H1 (cell line): ENCODE measurements around the gene PCDH9. TPM values are rescaled to one million over a fixed set of nuclear protein-coding genes. Genes with fewer than 3 reads are reported as not detected.

ENCODE experiments used
- CTCF ChIA-PET: fragments of 300-600 bp; sonication (Branson Sonifier 250); formaldehyde crosslinking; loops from one replicate; lab custom pipeline; 2021; ENCODE audit not compliant: partially characterized antibody; lab: Charles Lee
- POLR2A ChIA-PET: fragments of 300-600 bp; sonication (Branson Sonifier 250); formaldehyde crosslinking; loops from one replicate; lab custom pipeline; 2021; ENCODE audit warnings: inconsistent platforms; ENCODE audit not compliant: partially characterized antibody; lab: Charles Lee
- DNase-seq, 2 experiments: peaks; one replicate each; pipeline versions ENCODE4 v3.0.0 to v3.0.0-alpha.2; 2010 to 2022; ENCODE audit warnings: low spot score in 2 of 2, low read depth in 1 of 2, mixed read lengths in 1 of 2
- FAIRE-seq: peaks from 2 replicates; lab custom pipeline; 2011; peaks lifted over from hg19 to GRCh38; lab: Jason Lieb, UNC
- H2AFZ ChIP-seq: 2 replicates; pipeline ENCODE4 v1.8.1; 2012; ENCODE audit warnings: low read length, inconsistent platforms
- H2AK5ac ChIP-seq: 2 replicates; pipeline ENCODE4 v1.6.1; 2013; ENCODE audit warnings: low read depth, low read length
- H2BK120ac ChIP-seq: replicated peaks from 2 replicates; pipeline ENCODE3; 2013; ENCODE audit warnings: low read depth, low read length, inconsistent platforms
- H2BK12ac ChIP-seq: 2 replicates; pipeline ENCODE4 v1.6.1; 2013; ENCODE audit warnings: low read depth, low read length
- H2BK15ac ChIP-seq: 2 replicates; pipeline ENCODE4 v1.6.1; 2013; ENCODE audit warnings: low read length
- H2BK20ac ChIP-seq: 2 replicates; pipeline ENCODE4 v1.6.1; 2013; ENCODE audit warnings: low read length
- H2BK5ac ChIP-seq: 2 replicates; pipeline ENCODE4 v1.6.1; 2013; ENCODE audit warnings: low read depth, low read length
- H3K14ac ChIP-seq: 2 replicates; pipeline ENCODE4 v1.6.1; 2013; ENCODE audit warnings: inconsistent platforms; ENCODE audit not compliant: insufficient read length
- H3K18ac ChIP-seq: 2 replicates; pipeline ENCODE4 v1.6.1; 2013; ENCODE audit warnings: low read length; ENCODE audit errors: extremely low read depth
- H3K23ac ChIP-seq: 2 replicates; pipeline ENCODE4 v1.6.1; 2013; ENCODE audit warnings: inconsistent platforms; ENCODE audit not compliant: insufficient read length
- H3K23me2 ChIP-seq: 2 replicates; pipeline ENCODE4 v1.6.1; 2013; ENCODE audit warnings: low read depth, low read length
- H3K27ac ChIP-seq: 2 replicates; pipeline ENCODE4 v1.6.1; 2011; ENCODE audit warnings: low read depth, low read length, inconsistent platforms
- H3K27me3 ChIP-seq, 4 experiments: replicated peaks in 1 of 4; 1 replicate in 1 of 4; 2 replicates in 3 of 4; pipeline versions ENCODE4 v1.6.1 to v1.8.1; 2011 to 2013; ENCODE audit warnings: low read length in 3 of 4, mild to moderate bottlenecking in 3 of 4, inconsistent platforms in 2 of 4, mixed read lengths in 2 of 4, moderate library complexity in 1 of 4; ENCODE audit not compliant: control insufficient read depth in 3 of 4, insufficient read depth in 3 of 4; ENCODE audit errors: extremely low read depth in 1 of 4
- H3K36me3 ChIP-seq, 4 experiments: 2 replicates each; pipeline versions ENCODE4 v1.6.1 to v1.8.1; 2011 to 2013; ENCODE audit warnings: mild to moderate bottlenecking in 4 of 4, low read length in 3 of 4, moderate library complexity in 2 of 4, control low read depth in 1 of 4, inconsistent platforms in 1 of 4; ENCODE audit not compliant: insufficient read depth in 4 of 4, control insufficient read depth in 2 of 4
- H3K4ac ChIP-seq: replicated peaks from 2 replicates; pipeline ENCODE3; 2013; ENCODE audit warnings: low read length, low read depth, mixed read lengths, inconsistent platforms; ENCODE audit not compliant: insufficient read length
- H3K4me1 ChIP-seq, 4 experiments: replicated peaks in 1 of 4; 1 replicate in 1 of 4; 2 replicates in 3 of 4; pipeline versions ENCODE4 v1.6.1 to v1.8.1; 2011 to 2013; ENCODE audit warnings: low read length in 3 of 4, inconsistent platforms in 2 of 4, mixed read lengths in 1 of 4; ENCODE audit not compliant: insufficient read depth in 4 of 4, control insufficient read depth in 3 of 4
- H3K4me2 ChIP-seq, 2 experiments: 2 replicates each; pipeline versions ENCODE4 v1.6.1 to v1.8.1; 2011 to 2013; ENCODE audit warnings: low read depth in 2 of 2, low read length in 2 of 2, control low read depth in 1 of 2, inconsistent platforms in 1 of 2, mild to moderate bottlenecking in 1 of 2; ENCODE audit not compliant: insufficient read depth in 1 of 2
- H3K4me3 ChIP-seq, 4 experiments: fragments of 200-600, 300-600 bp in 1 of 4; sonication (generic), shearing (Covaris generic), sonication (Bioruptor Twin) in 1 of 4; 2 replicates each; pipeline versions ENCODE4 v1.5.1 to v1.8.1; 2011 to 2016; ENCODE audit warnings: low read length in 4 of 4, low read depth in 3 of 4, control low read depth in 2 of 4, inconsistent platforms in 2 of 4, mild to moderate bottlenecking in 2 of 4, mixed read lengths in 1 of 4, moderate library complexity in 1 of 4; ENCODE audit not compliant: insufficient read depth in 2 of 4; ENCODE audit errors: extremely low read depth in 1 of 4
- H3K56ac ChIP-seq: replicated peaks from 2 replicates; pipeline ENCODE3; 2013; ENCODE audit warnings: low read depth, mild to moderate bottlenecking, mixed read lengths, low read length, inconsistent platforms; ENCODE audit not compliant: insufficient read length
- H3K79me1 ChIP-seq: 2 replicates; pipeline ENCODE4 v1.6.1; 2013; ENCODE audit warnings: low read depth, low read length, control low read depth
- H3K79me2 ChIP-seq, 2 experiments: 2 replicates each; pipeline versions ENCODE4 v1.6.1 to v1.8.1; 2012 to 2013; ENCODE audit warnings: low read length in 2 of 2, mild to moderate bottlenecking in 2 of 2, inconsistent platforms in 1 of 2; ENCODE audit not compliant: insufficient read depth in 2 of 2, control insufficient read depth in 1 of 2
- H3K9ac ChIP-seq, 4 experiments: replicated peaks in 1 of 4; 1 replicate in 1 of 4; 2 replicates in 3 of 4; pipeline versions ENCODE4 v1.6.1 to v1.8.1; 2011 to 2013; ENCODE audit warnings: low read depth in 3 of 4, low read length in 3 of 4, control low read depth in 2 of 4, mild to moderate bottlenecking in 2 of 4, moderate library complexity in 2 of 4, inconsistent platforms in 1 of 4; ENCODE audit errors: extremely low read depth in 1 of 4
- H3K9me3 ChIP-seq, 2 experiments: 2 replicates each; pipeline versions ENCODE4 v1.6.1 to v1.8.1; 2012 to 2013; ENCODE audit warnings: mild to moderate bottlenecking in 2 of 2, moderate library complexity in 2 of 2, control low read depth in 1 of 2, inconsistent platforms in 1 of 2, low read depth in 1 of 2, low read length in 1 of 2, mixed read lengths in 1 of 2; ENCODE audit not compliant: insufficient read depth in 2 of 2
- H4K20me1 ChIP-seq, 2 experiments: replicated peaks in 1 of 2; 2 replicates each; pipeline versions ENCODE3 to v1.8.1; 2011 to 2013; ENCODE audit warnings: inconsistent platforms in 2 of 2, low read length in 2 of 2, mild to moderate bottlenecking in 1 of 2; ENCODE audit not compliant: insufficient read depth in 2 of 2, control insufficient read depth in 1 of 2
- H4K5ac ChIP-seq: 2 replicates; pipeline ENCODE4 v1.6.1; 2013; ENCODE audit warnings: low read length, low read depth, mixed read lengths, inconsistent platforms; ENCODE audit not compliant: insufficient read length
- H4K8ac ChIP-seq: 2 replicates; pipeline ENCODE4 v1.8.0; 2013; ENCODE audit warnings: mild to moderate bottlenecking, moderate library complexity, low read length, inconsistent platforms; ENCODE audit not compliant: insufficient read depth; ENCODE audit errors: extremely low read depth
- H4K91ac ChIP-seq: replicated peaks from 2 replicates; pipeline ENCODE3; 2013; ENCODE audit warnings: low read length, mixed read lengths, inconsistent platforms; ENCODE audit not compliant: insufficient read length
- ASH2L ChIP-seq: fragments of 200-600, 300-600 bp; sonication (generic); IDR thresholded peaks from one replicate; pipeline ENCODE4 v1.7.1; 2017; ENCODE audit warnings: low read length
- CREB1 ChIP-seq: IDR thresholded peaks from 2 replicates; pipeline ENCODE4 v1.6.1; 2012; ENCODE audit warnings: inconsistent platforms
- CTBP2 ChIP-seq: IDR thresholded peaks from 2 replicates; pipeline ENCODE4 v1.7.0; 2011; ENCODE audit warnings: borderline replicate concordance, mild to moderate bottlenecking, moderate library complexity, mixed read lengths, low read length; ENCODE audit not compliant: insufficient read depth, insufficient read length
- EP300 ChIP-seq, 2 experiments: IDR thresholded peaks; 1 replicate in 1 of 2; 2 replicates in 1 of 2; pipeline ENCODE4 v1.6.1; 2011 to 2012; ENCODE audit warnings: low read depth in 2 of 2, low read length in 2 of 2, mild to moderate bottlenecking in 2 of 2, borderline replicate concordance in 1 of 2, inconsistent platforms in 1 of 2, moderate library complexity in 1 of 2
- JUND ChIP-seq: IDR thresholded peaks from 2 replicates; pipeline ENCODE4 v1.6.1; 2011; ENCODE audit warnings: mild to moderate bottlenecking, improper control_type of control experiment, low read length
- PHF8 ChIP-seq: fragments of 200-600 bp; sonication (generic); conservative IDR thresholded peaks from 2 replicates; pipeline ENCODE4 v1.7.1; 2012; ENCODE audit warnings: low read depth, mild to moderate bottlenecking, inconsistent platforms, low read length, moderate library complexity
- POLR2A ChIP-seq, 2 experiments: IDR thresholded peaks; 1 replicate in 1 of 2; 2 replicates in 1 of 2; pipeline ENCODE4 v1.6.1; 2011; ENCODE audit warnings: low read depth in 2 of 2, low read length in 2 of 2, mild to moderate bottlenecking in 2 of 2; ENCODE audit errors: control extremely low read depth in 1 of 2
- POLR2AphosphoS5 ChIP-seq: IDR thresholded peaks from 2 replicates; pipeline ENCODE4 v1.6.1; 2011; ENCODE audit warnings: low read depth, low read length
- RBBP5 ChIP-seq: IDR thresholded peaks from 2 replicates; pipeline ENCODE4 v1.7.1; 2012; ENCODE audit warnings: low read depth, mild to moderate bottlenecking, inconsistent platforms, low read length, moderate library complexity, borderline replicate concordance
- RNF2 ChIP-seq: fragments of 200-900, 300-1000 bp; sonication (generic); IDR thresholded peaks from 2 replicates; pipeline ENCODE4 v1.7.1; 2016; ENCODE audit warnings: borderline replicate concordance, low read depth, mild to moderate bottlenecking, antibody characterized with exemption, low read length; ENCODE audit not compliant: poor library complexity, severe bottlenecking; ENCODE audit errors: missing control alignments
- SP1 ChIP-seq: IDR thresholded peaks from 2 replicates; pipeline ENCODE4 v1.6.1; 2011; ENCODE audit warnings: low read depth, low read length
- SP4 ChIP-seq: IDR thresholded peaks from 2 replicates; pipeline ENCODE4 v1.6.1; 2012; ENCODE audit warnings: low read length, inconsistent platforms
- SRF ChIP-seq: IDR thresholded peaks from 2 replicates; pipeline ENCODE4 v1.6.1; 2011; ENCODE audit warnings: mild to moderate bottlenecking, low read depth, low read length, moderate library complexity
- TCF12 ChIP-seq: IDR thresholded peaks from 2 replicates; pipeline ENCODE4 v1.6.1; 2011; ENCODE audit warnings: low read depth, mild to moderate bottlenecking, low read length
- WGBS, 2 experiments: shearing (Covaris generic) in 1 of 2; methylation state at CpG; one replicate each; pipeline versions ENCODE4 v1.1.6 to v1.1.7; 2013 to 2015; ENCODE audit warnings: low lambda C conversion rate in 2 of 2, mixed read lengths in 2 of 2, inconsistent platforms in 1 of 2, low coverage in 1 of 2, missing lambda C conversion rate in 1 of 2; ENCODE audit not compliant: insufficient replicate concordance in 2 of 2, insufficient coverage in 1 of 2, insufficient read length in 1 of 2; ENCODE audit errors: extremely low coverage in 1 of 2, missing lambda C conversion rate in 1 of 2; 5-methylcytosine and 5-hydroxymethylcytosine counted together
- polyA plus RNA-seq, 7 experiments: library from polyadenylated mRNA; depleted of rRNA in 3 of 7; stranded (reverse) in 5 of 7; unstranded in 2 of 7; fragments of >200 nt in 5 of 7; fragments of 200-250 nt in 2 of 7; gene quantifications; 1 replicate in 5 of 7; 2 replicates in 1 of 7; 4 replicates in 1 of 7; pipeline versions ENCODE4 v1.2.1 to v1.2.3, GENCODE V29; 2011 to 2013; ENCODE audit warnings: missing spikeins in 2 of 7, mixed read lengths in 2 of 7
- total RNA-seq: library from RNA; stranded (reverse); fragmentation: NEBNext Ultra II Directional; extraction: Animal tissue kit (Norgen Biotek cat#: 25700); gene quantifications from 2 replicates; pipeline ENCODE4 v1.2.1, GENCODE V29; 2021
- TF ChIP-seq, protein P1 (sequence below): IDR thresholded peaks from 2 replicates; pipeline ENCODE4 v1.6.1; 2012; ENCODE audit warnings: inconsistent platforms

PCDH9 gene
- total and polyA plus RNA-seq, 2 of the 8 experiments (the other 6 are each of a cell fraction or from before 2014, with no cell fraction given), result 0.12 to 0.60 TPM

DNA sequence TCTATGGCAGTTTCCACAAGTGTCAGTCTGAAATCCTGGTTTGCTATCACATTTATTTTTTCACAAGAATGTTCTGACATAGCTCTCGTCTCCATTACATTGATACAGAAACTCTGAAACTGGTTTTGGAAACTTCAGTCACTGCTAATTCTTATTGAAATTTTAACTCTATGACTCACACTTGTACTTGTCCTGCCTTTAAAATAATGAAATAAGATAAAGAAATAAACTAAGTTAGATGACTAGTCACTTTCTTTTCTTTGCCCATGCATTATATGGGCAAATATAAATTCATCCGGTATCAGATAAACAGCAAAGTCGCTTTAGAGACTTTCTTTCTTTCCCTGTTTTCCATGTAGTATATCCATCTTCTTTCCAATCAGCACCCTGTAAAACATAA is 257.5 kb downstream of the PCDH9 start:
- H3K9ac ChIP-seq, result no peak overlapping the region
- no peak overlapping the region for H3K18ac ChIP-seq
- H2BK5ac ChIP-seq, result no peak overlapping the region
- H3K4ac ChIP-seq, result no peak overlapping the region
- no peak overlapping the region for H3K27ac ChIP-seq
- FAIRE-seq (no peak), DNase-seq (no peak)
- H3K56ac ChIP-seq, result no peak overlapping the region
- no peaks in the 10 kb centered on the region for H3K79me1 ChIP-seq
- no peak overlapping the region for H3K4me3 ChIP-seq
- no peak overlapping the region for H2BK12ac ChIP-seq
- H3K4me1 ChIP-seq, result peaks cover 0 to 8% (median 0%) of the 10 kb centered on the region in 4 experiments; a peak in 1 of 7 replicates
- H3K14ac ChIP-seq, result no peak overlapping the region
- ChIA-PET CTCF (no interaction called here), POLR2A (no interaction called here)
- no peaks in the 10 kb centered on the region for H3K27me3 ChIP-seq
- no peak overlapping the region for H3K4me2 ChIP-seq
- H3K23ac ChIP-seq, result no peak overlapping the region
- no peaks in the 10 kb centered on the region for H3K36me3 ChIP-seq
- H2BK120ac ChIP-seq, result no peak overlapping the region
- H4K8ac ChIP-seq, result no peak overlapping the region
- H2AK5ac ChIP-seq, result no peak overlapping the region
- no peak overlapping the region for H4K5ac ChIP-seq
- no peak overlapping the region for H2BK20ac ChIP-seq
- H4K91ac ChIP-seq, result no peak overlapping the region
- H3K9me3 ChIP-seq, result no peaks in the 10 kb centered on the region
- no peaks in the 10 kb centered on the region for H3K23me2 ChIP-seq
- no peaks in the 10 kb centered on the region for H4K20me1 ChIP-seq
- no peak overlapping the region for H2AFZ ChIP-seq
- WGBS, 2 experiments, result 100% methylated on average over 3 of the region's 3 CpGs; no CpG with 5 or more reads in 1 of the 2 experiments
- no peaks in the 10 kb centered on the region for H3K79me2 ChIP-seq
- no peak overlapping the region for H2BK15ac ChIP-seq
- TF ChIP-seq PHF8 (no peak), POLR2AphosphoS5 (no peak), CREB1 (no peak), RBBP5 (no peak), POLR2A (IDR thresholded peaks at IDR 0.05; ENCODE audit: control extremely low read depth in 1 of 2, low read depth in 2 of 2, low read length in 2 of 2) (no peak), EP300 (IDR thresholded peaks at IDR 0.05; ENCODE audit: borderline replicate concordance in 1 of 2, low read depth in 2 of 2, low read length in 2 of 2) (no peak), TCF12 (no peak), SRF (no peak), ASH2L (no peak), RNF2 (no peak), SP1 (no peak), JUND (no peak), SP4 (no peak), CTBP2 (no peak)
- TF ChIP-seq, protein P1, sequence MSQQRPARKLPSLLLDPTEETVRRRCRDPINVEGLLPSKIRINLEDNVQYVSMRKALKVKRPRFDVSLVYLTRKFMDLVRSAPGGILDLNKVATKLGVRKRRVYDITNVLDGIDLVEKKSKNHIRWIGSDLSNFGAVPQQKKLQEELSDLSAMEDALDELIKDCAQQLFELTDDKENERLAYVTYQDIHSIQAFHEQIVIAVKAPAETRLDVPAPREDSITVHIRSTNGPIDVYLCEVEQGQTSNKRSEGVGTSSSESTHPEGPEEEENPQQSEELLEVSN, result no peak
